Neural cell (in vitro differentiated cells): ENCODE data around the gene DPF3.

Source experiments
- CTCF ChIP-seq: fragments of 450-650 bp; IDR thresholded peaks from 2 replicates; pipeline ENCODE4 v1.5.1; 2014; ENCODE audit warnings: antibody characterized with exemption, mild to moderate bottlenecking, moderate library complexity; ENCODE audit not compliant: poor library complexity, severe bottlenecking
- EP300 ChIP-seq: fragments of 450-650 bp; conservative IDR thresholded peaks from 2 replicates; pipeline ENCODE4 v1.6.1; 2014; ENCODE audit warnings: antibody characterized with exemption, mild to moderate bottlenecking, moderate library complexity; ENCODE audit not compliant: poor library complexity, severe bottlenecking
- EZH2 ChIP-seq: fragments of 200-600, 300-800 bp; shearing (Covaris generic), sonication (generic); IDR thresholded peaks from 2 replicates; pipeline ENCODE4 v1.6.1; 2014; ENCODE audit warnings: antibody characterized with exemption, low read length, borderline replicate concordance, mild to moderate bottlenecking; ENCODE audit not compliant: insufficient read depth, poor library complexity, severe bottlenecking
- MXI1 ChIP-seq: fragments of 450-650 bp; conservative IDR thresholded peaks from 2 replicates; pipeline ENCODE4 v1.6.1; 2014; ENCODE audit warnings: antibody characterized with exemption, mild to moderate bottlenecking; ENCODE audit not compliant: poor library complexity, severe bottlenecking
- POLR2AphosphoS5 ChIP-seq: IDR thresholded peaks from 2 replicates; pipeline ENCODE4 v1.6.1; 2012
- RAD21 ChIP-seq: fragments of 450-650 bp; conservative IDR thresholded peaks from 2 replicates; pipeline ENCODE4 v1.6.1; 2014; ENCODE audit warnings: antibody characterized with exemption, mild to moderate bottlenecking, moderate library complexity
- REST ChIP-seq: IDR thresholded peaks from 2 replicates; pipeline ENCODE4 v1.6.1; 2012; ENCODE audit warnings: borderline replicate concordance
- SMC3 ChIP-seq: fragments of 450-650 bp; conservative IDR thresholded peaks from 2 replicates; pipeline ENCODE4 v1.6.1; 2014; ENCODE audit warnings: antibody characterized with exemption, mild to moderate bottlenecking, moderate library complexity; ENCODE audit not compliant: poor library complexity
- TAF1 ChIP-seq: IDR thresholded peaks from 2 replicates; pipeline ENCODE4 v1.6.1; 2012; ENCODE audit warnings: low read depth

GRCh38 chr14:72741826-72742117, 152.1 kb downstream of the DPF3 start:
- TF ChIP-seq CTCF (no peak), POLR2AphosphoS5 (no peak), EZH2 (no peak), RAD21 (no peak), TAF1 (no peak), EP300 (no peak), SMC3 (no peak), MXI1 (no peak), REST (no peak)
